Fibroblast of the aortic adventitia (primary cell): ENCODE data around the gene TBC1D22A. TPM values are rescaled to one million over a fixed set of nuclear protein-coding genes. Genes with fewer than 3 reads are reported as not detected.
A peak's percentile ranks its signal among the peaks of the same experiment; 100 is the strongest.
"Not testable (repeated sequence)": the region's sequence is repeated elsewhere in the genome, so short reads cannot be mapped to it uniquely, and the experiment has no call there.

Experiments
- DNase-seq: peaks from one replicate; pipeline ENCODE4 v3.0.0-alpha.2; 2010; ENCODE audit warnings: low read depth
- H3K4me3 ChIP-seq: 2 replicates; pipeline ENCODE4 v1.5.1; 2011; ENCODE audit warnings: low read depth, mild to moderate bottlenecking, control low read depth, low read length, moderate library complexity
- CTCF ChIP-seq: IDR thresholded peaks from 2 replicates; pipeline ENCODE4 v1.5.1; 2011; ENCODE audit warnings: mild to moderate bottlenecking, low read length, control low read depth, inconsistent platforms; ENCODE audit not compliant: insufficient read depth
- total RNA-seq: library from RNA; depleted of rRNA; stranded (reverse); fragments of >200 nt; gene quantifications from 2 replicates; pipeline ENCODE4 v1.2.3, GENCODE V29; 2012; ENCODE audit warnings: low replicate concordance

TBC1D22A gene
- total RNA-seq, 1 donor, result 13.8 TPM

- TF ChIP-seq CTCF, result no peak
- no peak for DNase-seq
- H3K4me3 ChIP-seq, result no peak overlapping the region
Observed at GRCh38 chr22:46779651-46780050, 17.2 kb downstream of the TBC1D22A start.

- DNase-seq, result no peak
- TF ChIP-seq CTCF, result no peak
- H3K4me3 ChIP-seq, result no peak overlapping the region
Observed at GRCh38 chr22:46780453-46780852, 18.0 kb downstream of the TBC1D22A start.

GRCh38 chr22:46781291-46781690, 18.8 kb downstream of the TBC1D22A start:
- TF ChIP-seq CTCF, result no peak

GRCh38 chr22:46782200-46782599, 19.8 kb downstream of the TBC1D22A start:
- H3K4me3 ChIP-seq, DNase-seq: not testable (repeated sequence)

More at GRCh38 chr22:46781291-46781690, 18.8 kb downstream of the TBC1D22A start:
- no peak for DNase-seq
- no peak overlapping the region for H3K4me3 ChIP-seq

- TF ChIP-seq CTCF, result no peak
- H3K4me3 ChIP-seq, result no peak overlapping the region
- peak; percentile 26 for DNase-seq
Observed at GRCh38 chr22:46783721-46784120, 21.3 kb downstream of the TBC1D22A start.

- no peak overlapping the region for H3K4me3 ChIP-seq
- no peak for TF ChIP-seq CTCF
- no peak for DNase-seq
Observed at GRCh38 chr22:46788441-46789172, 26.2 kb downstream of the TBC1D22A start.

GRCh38 chr22:46789992-46790391, 27.5 kb downstream of the TBC1D22A start:
- no peak for DNase-seq
- H3K4me3 ChIP-seq, result no peak overlapping the region
- no peak for TF ChIP-seq CTCF
